DMS79 (cell line): ENCODE data around the gene PSENEN.
"Not testable (repeated sequence)": the region's sequence is repeated elsewhere in the genome, so short reads cannot be mapped to it uniquely, and the experiment has no call there.

Experiments used
- DNase-seq: peaks from one replicate; lab custom pipeline; 2025; lab: John Stamatoyannopoulos, UW

PSENEN gene

DNA sequence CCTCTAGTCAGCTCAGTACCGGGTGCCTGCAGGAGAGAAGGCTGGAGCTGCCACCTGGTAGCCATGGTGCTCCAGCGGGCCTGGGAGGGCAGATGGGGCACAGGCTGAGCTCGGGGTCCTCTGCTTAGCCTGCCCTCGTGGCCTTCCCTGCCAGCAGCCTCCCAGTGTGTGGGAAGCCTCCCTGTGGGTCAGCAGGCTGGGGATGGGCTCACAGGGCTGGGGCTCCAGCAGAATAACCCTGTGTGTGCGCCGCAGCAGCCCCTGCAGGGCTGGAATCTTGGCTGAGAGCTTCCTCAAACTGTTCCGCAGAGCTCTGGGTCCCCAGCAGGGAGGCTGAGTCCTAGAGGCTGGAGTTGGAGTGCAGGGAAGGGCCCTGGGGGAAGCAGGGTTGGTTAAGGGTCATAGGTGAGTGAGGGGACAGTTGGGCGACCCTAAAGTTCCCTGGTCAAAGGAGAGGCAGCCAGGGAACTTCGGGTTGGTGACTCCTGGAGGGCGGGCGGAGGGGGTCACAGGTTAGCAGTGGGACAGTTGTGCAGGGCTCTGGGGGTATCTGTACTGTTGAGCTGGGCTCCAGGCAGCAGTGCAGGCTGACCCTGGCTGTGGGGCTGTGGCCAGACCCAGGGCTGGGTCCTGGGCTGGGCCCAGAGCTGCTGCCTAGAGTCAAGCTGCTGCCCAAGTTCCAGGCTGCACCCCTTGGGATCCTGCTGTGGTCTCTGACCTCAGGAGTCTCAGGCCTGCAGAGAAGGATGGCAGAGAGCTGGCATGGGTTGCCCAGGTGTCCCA, 43.9 kb downstream of the PSENEN start:
- no peak for DNase-seq

DNA sequence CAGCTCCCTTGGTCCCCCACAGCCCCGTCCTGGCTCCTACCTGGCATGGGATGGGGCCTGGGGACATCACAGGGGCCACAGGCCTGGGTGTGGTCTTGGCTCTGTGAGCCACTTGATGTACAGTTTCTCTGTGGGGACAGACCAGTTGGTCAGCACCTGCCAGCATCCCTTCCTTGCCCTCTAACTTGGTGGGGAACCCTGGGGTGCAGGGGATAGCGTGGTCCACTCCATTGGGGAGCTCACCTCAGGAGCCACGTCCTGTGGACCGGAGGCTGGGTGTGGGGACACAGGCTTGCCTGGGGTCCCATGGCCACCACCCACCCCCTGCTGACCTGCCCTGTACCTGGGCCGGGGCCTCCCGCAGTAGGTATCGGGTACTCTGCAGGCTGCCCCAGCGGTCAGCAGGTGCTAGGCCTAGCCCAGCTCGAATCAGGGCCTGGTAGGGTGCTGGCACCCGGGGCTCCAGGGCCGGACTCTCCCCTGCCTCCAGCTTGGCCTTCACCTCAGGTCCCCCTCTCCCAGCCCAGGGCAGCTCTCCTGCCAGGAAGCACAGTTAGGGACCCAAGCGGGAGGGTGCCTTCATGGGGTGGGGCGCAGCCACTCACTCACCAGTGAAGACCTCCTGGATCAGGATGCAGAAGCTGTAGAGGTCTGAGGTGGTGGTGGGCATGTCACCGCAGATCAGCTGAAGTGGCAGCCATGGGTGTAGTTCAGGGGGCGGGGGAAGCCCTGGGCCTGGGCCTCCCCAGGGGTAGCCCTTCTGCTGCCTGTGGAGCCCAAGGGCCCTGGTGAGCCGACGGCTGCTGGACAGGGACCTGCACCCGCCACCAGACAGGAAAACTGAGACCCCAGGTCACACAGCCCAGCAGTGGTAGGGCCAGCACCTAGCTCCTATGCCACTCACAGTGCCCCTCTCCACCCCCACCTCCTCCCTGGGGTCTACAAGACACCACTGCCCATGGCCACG, 44.8 kb downstream of the PSENEN start:
- no peak for DNase-seq

DNA sequence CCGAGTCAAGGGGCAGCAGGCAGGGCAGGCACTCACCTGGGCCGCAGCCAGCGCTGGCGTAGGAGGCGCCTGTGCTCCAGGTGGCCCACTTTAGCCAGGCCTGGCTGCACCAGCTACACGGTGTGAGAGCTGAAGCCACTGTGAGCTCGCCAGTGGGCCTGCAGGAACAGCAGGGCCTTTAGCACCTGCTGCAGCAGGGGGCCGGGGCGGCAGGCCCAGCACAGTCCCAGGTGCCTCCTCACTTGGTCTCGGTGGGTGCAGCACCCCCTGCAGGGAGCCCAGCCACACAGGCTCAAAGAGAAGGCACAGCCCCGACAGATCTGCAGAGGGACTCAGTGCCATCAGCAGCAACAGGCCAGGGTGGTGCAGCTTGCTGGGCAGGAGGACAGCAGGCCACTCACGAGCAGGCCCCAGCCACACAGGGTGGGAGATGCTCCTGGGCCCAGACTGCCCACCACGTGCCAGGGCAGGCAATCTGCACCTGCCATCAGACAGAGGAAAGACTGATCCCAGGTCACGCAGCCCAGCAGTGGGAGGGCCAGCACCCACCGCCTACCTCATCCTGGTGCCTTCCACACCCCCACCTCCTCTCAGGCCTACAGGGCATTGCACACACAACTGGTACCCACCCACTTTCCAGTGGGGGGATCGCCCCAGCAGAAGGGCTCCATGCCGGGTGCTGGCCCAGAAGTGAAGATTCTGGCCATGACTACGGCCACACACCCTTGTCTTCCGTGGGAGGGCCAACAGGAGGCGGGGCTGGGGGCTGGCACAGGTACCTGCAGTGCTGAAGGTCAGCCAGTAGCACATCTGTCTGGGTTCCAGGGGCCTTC, 45.7 kb downstream of the PSENEN start:
- peak; percentile 21 for DNase-seq

DNA sequence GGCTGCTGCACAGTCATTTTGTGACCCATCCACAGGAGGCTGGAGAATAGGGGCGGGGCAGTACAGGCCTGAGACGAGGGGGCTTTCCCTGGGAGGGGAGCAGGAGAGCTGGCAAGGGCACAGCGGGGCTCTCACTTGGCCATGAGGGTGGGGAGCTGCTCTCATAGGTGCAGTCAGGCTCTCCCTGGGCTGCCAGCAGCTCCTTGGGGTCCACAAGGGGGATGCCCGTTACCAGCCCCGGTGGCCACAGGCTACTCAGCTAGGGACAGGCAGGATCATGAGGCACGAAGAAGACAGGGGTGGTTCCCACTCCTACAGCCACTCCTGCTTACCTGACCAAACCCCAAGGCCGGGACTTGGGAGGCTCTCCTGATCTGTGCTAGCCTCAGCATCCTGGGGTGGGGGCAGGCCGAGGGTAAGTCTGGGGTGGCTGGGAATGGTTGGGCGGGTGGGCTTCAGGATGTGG, 46.4 kb downstream of the PSENEN start:
- DNase-seq, result no peak

DNA sequence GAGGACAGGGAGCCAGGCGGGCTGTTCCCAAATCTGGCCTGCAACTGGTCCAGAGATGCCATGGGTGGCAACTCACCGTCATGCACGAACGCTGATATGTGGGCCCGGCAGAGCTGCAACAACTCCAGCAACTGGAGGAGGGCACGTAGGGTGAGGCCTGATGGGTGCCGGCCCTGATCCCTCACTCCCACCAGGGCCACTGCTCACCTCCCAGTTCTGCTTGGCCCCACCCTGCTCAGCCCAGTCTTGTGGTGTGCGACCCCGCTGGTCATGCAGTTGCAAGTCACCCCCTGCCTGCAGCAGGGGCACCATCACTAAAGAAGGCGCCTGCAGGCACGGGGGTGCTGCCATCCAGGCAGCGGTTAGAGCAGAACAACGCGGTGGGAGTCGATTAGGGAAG, 46.9 kb downstream of the PSENEN start:
- no peak for DNase-seq

DNA sequence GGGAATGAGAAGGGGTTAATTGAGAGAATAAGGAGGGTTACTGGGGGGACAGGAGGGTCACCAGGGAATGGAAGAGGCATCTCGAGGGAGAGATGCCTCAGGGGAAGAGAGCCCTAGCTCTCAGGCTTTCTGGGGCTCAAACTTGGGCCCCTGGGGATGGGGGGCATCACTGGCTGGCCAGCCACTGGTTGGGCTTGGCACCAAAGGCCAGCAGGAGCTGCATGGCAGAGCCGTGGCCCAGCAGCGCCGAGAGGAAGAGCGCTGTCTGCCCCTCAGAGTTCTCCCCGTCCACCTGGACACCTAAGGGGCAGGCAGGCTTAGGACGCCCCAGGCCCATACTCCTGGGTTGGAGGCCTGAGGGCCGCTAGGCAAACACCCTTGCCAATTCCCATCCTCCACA, 47.4 kb downstream of the PSENEN start:
- DNase-seq, result no peak

DNA sequence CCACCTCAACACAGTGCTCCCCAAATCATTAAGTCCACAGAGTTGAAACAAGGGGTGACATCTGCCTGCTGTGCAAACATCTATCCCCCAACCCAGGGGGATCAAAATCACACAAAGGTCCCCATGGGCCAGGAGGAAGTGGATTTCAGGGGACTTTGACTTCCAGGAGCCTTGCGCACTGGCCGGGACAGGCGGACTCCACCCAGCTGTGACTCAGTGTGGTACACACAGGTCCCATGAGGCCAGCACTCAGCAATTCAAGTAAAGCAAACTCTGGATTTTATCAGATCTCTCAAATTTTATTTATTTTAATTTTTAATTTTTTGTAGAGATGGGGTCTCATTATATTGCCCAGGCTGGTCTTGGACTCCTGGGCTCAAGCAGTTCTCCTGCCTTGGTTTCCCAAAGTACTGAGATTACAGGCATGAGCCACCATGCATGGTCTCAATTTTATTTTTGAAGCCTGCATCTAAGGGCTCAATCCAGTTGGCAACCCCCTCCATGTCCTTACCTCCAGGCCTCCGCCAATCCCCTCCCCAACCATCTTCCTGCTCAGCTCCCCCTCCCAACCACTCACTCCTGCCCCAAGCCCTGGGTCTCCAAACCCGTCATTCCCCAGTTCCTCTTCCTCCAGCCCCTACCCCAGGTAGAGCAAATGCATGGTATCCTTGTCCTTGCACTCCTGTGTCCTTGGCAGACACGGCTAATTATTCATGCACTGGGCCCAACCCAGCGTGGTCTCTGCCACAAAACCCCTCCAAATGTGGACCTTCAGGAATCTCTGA, 48.1 kb downstream of the PSENEN start:
- no peak for DNase-seq

DNA sequence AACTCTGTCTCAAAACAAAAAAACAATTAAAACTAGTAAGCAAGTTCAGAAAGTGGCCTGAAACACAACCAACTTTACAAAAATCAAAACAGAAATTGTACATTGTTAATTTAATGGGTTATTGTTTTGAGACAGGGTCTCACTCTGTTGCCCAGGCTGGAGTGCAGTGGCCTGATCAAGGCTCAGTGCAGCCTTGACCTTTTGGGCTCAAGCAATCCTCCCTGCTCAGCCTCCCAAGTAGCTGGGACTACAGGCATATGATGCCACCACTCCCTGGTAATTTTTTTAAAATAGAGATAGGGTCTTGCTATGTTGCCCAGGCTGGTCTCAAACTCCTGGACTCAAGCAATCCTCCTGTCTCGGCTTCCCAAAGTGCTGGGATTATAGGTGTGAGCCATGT, 50.1 kb downstream of the PSENEN start:
- not testable (repeated sequence) for DNase-seq
